Neuronal stem cell (in vitro differentiated cells): ENCODE measurements around the gene SLC34A3.

Experiments used
- DNase-seq: peaks from one replicate; pipeline ENCODE4 v3.0.0-alpha.2; 2013; ENCODE audit warnings: low spot score
- H2AFZ ChIP-seq: one replicate; pipeline ENCODE4 v1.6.1; 2013; ENCODE audit warnings: mild to moderate bottlenecking, low read length, inconsistent platforms
- H2AK5ac ChIP-seq: 2 replicates; pipeline ENCODE4 v1.6.1; 2013; ENCODE audit warnings: low read depth, mild to moderate bottlenecking, inconsistent platforms, low read length, moderate library complexity, mixed read lengths
- H2BK120ac ChIP-seq: 2 replicates; pipeline ENCODE4 v1.6.1; 2013; ENCODE audit warnings: low read depth, mild to moderate bottlenecking, inconsistent platforms, low read length, moderate library complexity, mixed read lengths
- H2BK12ac ChIP-seq: one replicate; pipeline ENCODE4 v1.6.1; 2013; ENCODE audit warnings: low read length, inconsistent platforms
- H2BK15ac ChIP-seq: 2 replicates; pipeline ENCODE4 v1.6.1; 2013; ENCODE audit warnings: mild to moderate bottlenecking, low read length, inconsistent platforms, mixed read lengths
- H2BK5ac ChIP-seq: one replicate; pipeline ENCODE4 v1.6.1; 2013; ENCODE audit warnings: inconsistent platforms, mild to moderate bottlenecking, low read length, moderate library complexity
- H3K14ac ChIP-seq: one replicate; pipeline ENCODE4 v1.6.1; 2013; ENCODE audit warnings: low read length, inconsistent platforms
- H3K18ac ChIP-seq: 2 replicates; pipeline ENCODE4 v1.6.1; 2013; ENCODE audit warnings: low read length, inconsistent platforms
- H3K23ac ChIP-seq: 2 replicates; pipeline ENCODE4 v1.6.1; 2013; ENCODE audit warnings: low read depth, mild to moderate bottlenecking, mixed read lengths, low read length, inconsistent platforms; ENCODE audit not compliant: poor library complexity
- H3K27ac ChIP-seq: replicated peaks from 3 replicates; pipeline ENCODE4 v1.5.1; 2013; ENCODE audit warnings: low read length, inconsistent platforms
- H3K27me3 ChIP-seq, 3 experiments: 2 replicates each; pipeline ENCODE4 v1.6.1; 2013; ENCODE audit warnings: low read length in 3 of 3, mild to moderate bottlenecking in 2 of 3, inconsistent platforms in 1 of 3, low read depth in 1 of 3, mixed read lengths in 1 of 3, moderate library complexity in 1 of 3; ENCODE audit not compliant: control insufficient read depth in 3 of 3, insufficient read depth in 3 of 3
- H3K36me3 ChIP-seq, 2 donors: replicated peaks in 1 of 2; 2 replicates each; pipeline ENCODE4 v1.6.1; 2013; ENCODE audit warnings: low read length in 2 of 2; ENCODE audit not compliant: control insufficient read depth in 2 of 2, insufficient read depth in 2 of 2
- H3K4ac ChIP-seq: 2 replicates; pipeline ENCODE4 v1.6.1; 2013; ENCODE audit warnings: inconsistent platforms, mild to moderate bottlenecking, low read length, moderate library complexity
- H3K4me1 ChIP-seq, 2 donors: 1 replicate in 1 of 2; 2 replicates in 1 of 2; pipeline ENCODE4 v1.6.1; 2013; ENCODE audit warnings: low read length in 2 of 2, low read depth in 1 of 2; ENCODE audit not compliant: control insufficient read depth in 2 of 2, insufficient read depth in 1 of 2
- H3K4me2 ChIP-seq: one replicate; pipeline ENCODE4 v1.6.1; 2013; ENCODE audit warnings: mild to moderate bottlenecking, low read length, inconsistent platforms; ENCODE audit not compliant: insufficient read depth, poor library complexity, severe bottlenecking
- H3K4me3 ChIP-seq, 2 donors: 2 replicates each; pipeline ENCODE4 v1.5.1; 2013; ENCODE audit warnings: low read length in 2 of 2, mild to moderate bottlenecking in 2 of 2, inconsistent platforms in 1 of 2, moderate library complexity in 1 of 2
- H3K79me1 ChIP-seq: one replicate; pipeline ENCODE4 v1.6.1; 2013; ENCODE audit warnings: low read depth, mild to moderate bottlenecking, inconsistent platforms, low read length, moderate library complexity
- H3K9ac ChIP-seq: one replicate; pipeline ENCODE4 v1.6.1; 2013; ENCODE audit warnings: mild to moderate bottlenecking, low read depth, low read length, inconsistent platforms; ENCODE audit not compliant: poor library complexity
- H3K9me3 ChIP-seq, 2 donors: replicated peaks in 1 of 2; 2 replicates each; pipeline versions ENCODE3 to v1.6.1; 2013; ENCODE audit warnings: low read length in 2 of 2, mild to moderate bottlenecking in 2 of 2, inconsistent platforms in 1 of 2, low read depth in 1 of 2, mixed read lengths in 1 of 2, moderate library complexity in 1 of 2; ENCODE audit not compliant: control insufficient read depth in 2 of 2, insufficient read depth in 1 of 2
- H4K8ac ChIP-seq: one replicate; pipeline ENCODE4 v1.6.1; 2013; ENCODE audit warnings: low read depth, mild to moderate bottlenecking, inconsistent platforms, low read length, moderate library complexity
- H4K91ac ChIP-seq: one replicate; pipeline ENCODE4 v1.6.1; 2013; ENCODE audit warnings: low read length, low read depth, mild to moderate bottlenecking, inconsistent platforms; ENCODE audit not compliant: poor library complexity
- WGBS, 2 donors: extraction: QIAGEN DNeasy Blood & Tissue Kit; methylation state at CpG; one replicate each; pipeline ENCODE4 v1.1.7; 2013; ENCODE audit warnings: missing lambda C conversion rate in 2 of 2, mixed read lengths in 1 of 2; ENCODE audit not compliant: insufficient read length in 2 of 2, insufficient replicate concordance in 1 of 2; ENCODE audit errors: extremely low coverage in 2 of 2; 5-methylcytosine and 5-hydroxymethylcytosine counted together

The SLC34A3 gene

DNA sequence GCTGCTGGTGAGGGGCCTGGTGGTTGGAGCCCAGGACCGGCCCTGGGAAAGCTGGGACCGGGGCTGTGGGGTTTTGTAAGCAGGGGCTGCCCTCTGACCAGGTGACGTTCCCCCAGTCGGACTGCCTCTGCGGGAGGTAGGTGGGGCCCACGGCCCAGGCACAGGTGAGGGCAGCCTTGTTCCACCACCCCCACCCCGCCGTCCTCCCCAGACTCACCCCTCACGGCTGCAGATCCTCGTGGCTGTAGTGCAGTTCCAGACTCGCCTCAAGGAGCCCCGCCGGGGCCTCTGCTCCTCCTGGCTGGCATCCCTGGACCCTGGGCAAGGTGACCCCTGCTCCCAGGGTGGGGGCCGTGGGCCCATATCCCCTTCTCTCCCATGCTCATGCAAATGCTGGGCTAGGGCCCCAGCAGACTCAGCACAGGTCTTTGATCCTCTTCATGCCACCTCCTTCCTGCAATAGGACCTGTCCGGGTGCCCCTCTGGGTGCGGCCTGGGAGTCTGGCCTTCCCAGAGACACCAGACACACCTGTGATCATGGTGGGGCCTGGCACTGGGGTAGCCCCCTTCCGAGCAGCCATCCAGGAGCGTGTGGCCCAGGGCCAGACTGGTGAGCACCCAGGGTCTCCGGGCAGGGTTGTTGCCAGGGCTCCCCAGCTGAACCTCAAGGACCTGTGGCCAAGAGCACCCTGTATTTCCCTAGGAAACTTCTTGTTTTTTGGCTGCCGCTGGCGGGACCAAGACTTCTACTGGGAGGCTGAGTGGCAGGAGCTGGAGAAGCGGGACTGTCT is 15.3 kb upstream of the SLC34A3 start:
- Histone ChIP-seq H2AFZ (no peak overlapping the region), H3K36me3 (peaks cover 17 to 52% of the 10 kb centered on the region in 2 donors), H3K79me1 (peaks cover 17% of the 10 kb centered on the region), H2BK12ac (no peak overlapping the region), H3K9me3 (no peaks in the 10 kb centered on the region), H4K8ac (no peak overlapping the region), H3K9ac (no peak overlapping the region), H3K23ac (no peak overlapping the region), H3K27ac (no peak overlapping the region), H3K4me2 (no peak overlapping the region), H2BK5ac (no peak overlapping the region), H3K18ac (no peak overlapping the region), H2BK15ac (no peak overlapping the region), H3K4me3 (no peak overlapping the region), H2BK120ac (no peak overlapping the region), H3K27me3 (no peaks in the 10 kb centered on the region), H3K4me1 (peaks cover 2 to 8% of the 10 kb centered on the region in 2 donors), H3K14ac (no peak overlapping the region), H3K4ac (no peak overlapping the region), H4K91ac (no peak overlapping the region), H2AK5ac (no peak overlapping the region)
- DNase-seq = no peak
- WGBS, 2 donors = no CpG with 5 or more reads among the region's 22 CpGs

GRCh38 chr9:137216188-137216965 is 14.3 kb upstream of the SLC34A3 start:
- H3K9ac ChIP-seq = no peak overlapping the region
- no peak overlapping the region for H2BK15ac ChIP-seq
- H3K36me3 ChIP-seq = peaks cover 17 to 46% of the 10 kb centered on the region in 2 donors
- H3K23ac ChIP-seq = no peak overlapping the region
- no peak overlapping the region for H2AFZ ChIP-seq
- H3K14ac ChIP-seq = no peak overlapping the region
- no peak overlapping the region for H3K18ac ChIP-seq
- no peak overlapping the region for H2BK5ac ChIP-seq
- H2AK5ac ChIP-seq = no peak overlapping the region
- no CpG with 5 or more reads among the region's 30 CpGs for WGBS, 2 donors
- no peak overlapping the region for H4K91ac ChIP-seq
- H3K4me3 ChIP-seq = no peak overlapping the region
- DNase-seq = no peak
- no peak overlapping the region for H3K4ac ChIP-seq
- H3K9me3 ChIP-seq = no peaks in the 10 kb centered on the region
- H3K79me1 ChIP-seq = peaks cover 20% of the 10 kb centered on the region
- H3K4me2 ChIP-seq = no peak overlapping the region
- H2BK12ac ChIP-seq = no peak overlapping the region
- H3K27me3 ChIP-seq = no peaks in the 10 kb centered on the region
- no peak overlapping the region for H3K27ac ChIP-seq
- H4K8ac ChIP-seq = no peak overlapping the region
- H3K4me1 ChIP-seq = peaks cover 2 to 8% of the 10 kb centered on the region in 2 donors
- no peak overlapping the region for H2BK120ac ChIP-seq

DNA sequence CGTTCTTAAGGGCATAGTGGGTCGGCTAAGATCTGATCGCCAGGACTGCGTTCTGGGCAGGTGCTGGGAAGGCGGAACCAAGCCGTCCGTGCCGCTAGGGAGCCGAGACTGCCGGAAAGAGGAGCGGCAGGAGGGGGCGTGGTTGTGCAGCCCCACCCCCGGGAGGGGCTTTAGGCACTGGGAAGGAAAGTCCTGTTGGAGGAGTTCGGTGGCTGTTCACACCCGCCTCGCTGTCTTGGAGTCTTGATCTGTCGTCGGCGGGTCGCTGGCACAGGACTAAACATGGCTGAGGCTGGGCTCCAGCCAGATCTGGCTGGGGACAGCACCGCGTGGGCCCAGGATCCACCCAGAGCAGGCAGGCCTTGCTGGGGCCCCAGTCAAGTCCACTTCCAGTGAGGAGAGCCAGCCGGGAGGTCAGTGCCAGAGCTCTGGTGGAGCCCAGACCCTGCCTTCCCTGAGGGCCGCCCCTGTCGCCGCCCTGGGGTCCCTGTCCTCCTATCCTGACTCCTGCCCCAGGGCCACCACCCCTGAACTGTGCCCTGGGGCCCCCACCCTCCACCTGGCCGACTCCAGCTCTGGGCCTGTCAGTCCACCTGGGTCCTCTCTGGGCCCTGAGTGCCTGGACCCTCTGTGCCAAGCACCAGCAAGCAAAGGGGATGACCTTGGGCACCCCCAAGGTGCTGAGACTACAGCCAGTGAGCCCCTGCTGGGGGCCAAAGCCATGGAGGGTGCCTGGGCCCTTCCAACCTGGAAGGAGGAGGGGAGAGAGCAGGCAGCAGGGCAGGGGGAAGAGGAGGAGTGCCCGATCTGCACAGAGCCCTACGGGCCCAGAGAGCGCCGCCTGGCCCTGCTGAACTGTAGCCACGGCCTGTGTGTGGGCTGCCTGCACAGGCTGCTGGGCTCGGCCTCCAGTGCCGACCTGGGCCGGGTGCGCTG is 13.2 kb upstream of the SLC34A3 start:
- peak overlapping the region; percentile 80 for H3K23ac ChIP-seq
- H3K14ac ChIP-seq = no peak overlapping the region
- H3K27me3 ChIP-seq = peaks cover 0 to 5% (median 3%) of the 10 kb centered on the region in 3 experiments
- no peak overlapping the region for H2BK5ac ChIP-seq
- H2BK12ac ChIP-seq = peak overlapping the region; percentile 58
- H3K4me2 ChIP-seq = no peak overlapping the region
- no CpG with 5 or more reads among the region's 36 CpGs for WGBS, 2 donors
- no peak overlapping the region for H3K27ac ChIP-seq
- peaks cover 3 to 9% of the 10 kb centered on the region in 2 donors for H3K4me1 ChIP-seq
- peak overlapping the region in 1 of 2 donors; percentile 40 for H3K4me3 ChIP-seq
- H2AK5ac ChIP-seq = peak overlapping the region; percentile 56
- no peak overlapping the region for H4K8ac ChIP-seq
- no peak overlapping the region for H2BK15ac ChIP-seq
- H3K4ac ChIP-seq = no peak overlapping the region
- no peak overlapping the region for H3K18ac ChIP-seq
- no peak overlapping the region for H2BK120ac ChIP-seq
- no peak overlapping the region for H3K9ac ChIP-seq
- no peak overlapping the region for H4K91ac ChIP-seq
- peaks cover 17 to 36% of the 10 kb centered on the region in 2 donors for H3K36me3 ChIP-seq
- no peak overlapping the region for H2AFZ ChIP-seq
- no peak for DNase-seq
- no peaks in the 10 kb centered on the region for H3K9me3 ChIP-seq
- H3K79me1 ChIP-seq = peaks cover 18% of the 10 kb centered on the region
